Fibroblast of mammary gland (primary cell): ENCODE results near the gene CHRDL1.
"Not testable (repeated sequence)": the region's sequence is repeated elsewhere in the genome, so short reads cannot be mapped to it uniquely, and the experiment has no call there.

ENCODE experiments used
- DNase-seq: peaks from one replicate; pipeline ENCODE4 v3.0.0-alpha.2; 2010; ENCODE audit warnings: low read depth
- H3K4me3 ChIP-seq: 2 replicates; pipeline ENCODE4 v1.5.1; 2011; ENCODE audit warnings: low read depth, mild to moderate bottlenecking, low read length, moderate library complexity; ENCODE audit not compliant: control insufficient read depth
- TF ChIP-seq, protein P1 (sequence below): conservative IDR thresholded peaks from 2 replicates; pipeline ENCODE4 v1.5.1; 2011; ENCODE audit warnings: low read depth, low read length, inconsistent platforms; ENCODE audit not compliant: control insufficient read depth, insufficient read depth

Gene CHRDL1, protein sequence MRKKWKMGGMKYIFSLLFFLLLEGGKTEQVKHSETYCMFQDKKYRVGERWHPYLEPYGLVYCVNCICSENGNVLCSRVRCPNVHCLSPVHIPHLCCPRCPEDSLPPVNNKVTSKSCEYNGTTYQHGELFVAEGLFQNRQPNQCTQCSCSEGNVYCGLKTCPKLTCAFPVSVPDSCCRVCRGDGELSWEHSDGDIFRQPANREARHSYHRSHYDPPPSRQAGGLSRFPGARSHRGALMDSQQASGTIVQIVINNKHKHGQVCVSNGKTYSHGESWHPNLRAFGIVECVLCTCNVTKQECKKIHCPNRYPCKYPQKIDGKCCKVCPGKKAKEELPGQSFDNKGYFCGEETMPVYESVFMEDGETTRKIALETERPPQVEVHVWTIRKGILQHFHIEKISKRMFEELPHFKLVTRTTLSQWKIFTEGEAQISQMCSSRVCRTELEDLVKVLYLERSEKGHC

DNA sequence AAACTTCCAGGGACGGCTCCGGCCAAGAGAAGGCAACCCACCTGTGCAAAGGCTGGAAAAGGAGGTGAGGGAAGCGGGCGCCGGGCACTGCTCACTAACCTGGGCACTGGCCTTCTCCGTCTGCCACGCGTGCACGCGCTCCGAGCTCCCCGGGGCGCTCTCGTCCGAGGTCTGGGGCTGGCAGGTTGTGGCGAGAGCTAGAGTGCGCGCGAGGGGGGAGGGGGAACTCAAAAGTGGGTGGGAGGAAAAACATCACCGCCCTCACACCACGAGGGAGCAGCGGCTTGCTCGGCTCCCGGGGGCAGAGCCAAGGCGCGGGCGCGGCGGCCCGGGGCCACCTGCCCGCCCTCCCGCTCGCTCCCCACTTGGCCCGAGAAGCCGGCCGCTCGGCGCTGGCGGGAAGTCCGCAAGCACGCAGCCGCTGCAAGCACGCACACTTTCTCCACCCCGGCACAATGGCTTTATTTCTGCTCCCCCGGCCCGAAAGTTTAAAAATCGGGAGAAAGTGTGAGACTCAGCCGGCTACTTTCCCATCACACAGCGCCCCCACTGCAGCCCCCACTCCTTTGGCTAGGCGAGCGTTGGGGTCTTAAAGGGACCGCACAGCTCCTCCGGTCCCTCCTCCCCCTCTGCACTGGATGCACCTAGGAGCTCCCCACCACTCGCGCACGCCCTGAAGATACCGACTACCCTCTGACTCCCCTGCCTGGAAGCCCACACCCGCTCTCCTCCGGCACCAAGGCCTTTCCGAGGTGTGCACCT is at the start of gene CHRDL1:
TSS of gene CHRDL1 (minus strand) at position 173 of the 762 bp plus-strand sequence. CDS start 3,636 bp downstream, outside the sequence.
- H3K4me3 ChIP-seq: peak within 1 kb of the TSS; percentile 21
- TF ChIP-seq, protein P1, sequence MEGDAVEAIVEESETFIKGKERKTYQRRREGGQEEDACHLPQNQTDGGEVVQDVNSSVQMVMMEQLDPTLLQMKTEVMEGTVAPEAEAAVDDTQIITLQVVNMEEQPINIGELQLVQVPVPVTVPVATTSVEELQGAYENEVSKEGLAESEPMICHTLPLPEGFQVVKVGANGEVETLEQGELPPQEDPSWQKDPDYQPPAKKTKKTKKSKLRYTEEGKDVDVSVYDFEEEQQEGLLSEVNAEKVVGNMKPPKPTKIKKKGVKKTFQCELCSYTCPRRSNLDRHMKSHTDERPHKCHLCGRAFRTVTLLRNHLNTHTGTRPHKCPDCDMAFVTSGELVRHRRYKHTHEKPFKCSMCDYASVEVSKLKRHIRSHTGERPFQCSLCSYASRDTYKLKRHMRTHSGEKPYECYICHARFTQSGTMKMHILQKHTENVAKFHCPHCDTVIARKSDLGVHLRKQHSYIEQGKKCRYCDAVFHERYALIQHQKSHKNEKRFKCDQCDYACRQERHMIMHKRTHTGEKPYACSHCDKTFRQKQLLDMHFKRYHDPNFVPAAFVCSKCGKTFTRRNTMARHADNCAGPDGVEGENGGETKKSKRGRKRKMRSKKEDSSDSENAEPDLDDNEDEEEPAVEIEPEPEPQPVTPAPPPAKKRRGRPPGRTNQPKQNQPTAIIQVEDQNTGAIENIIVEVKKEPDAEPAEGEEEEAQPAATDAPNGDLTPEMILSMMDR: no peak
- peak; percentile 14 for DNase-seq

- no peak overlapping the region for H3K4me3 ChIP-seq
- DNase-seq: no peak
- TF ChIP-seq, protein P1: peak; percentile 24
These were observed 41.4 kb upstream of the CHRDL1 start for GRCh38 chrX:110836982-110837381.

DNA sequence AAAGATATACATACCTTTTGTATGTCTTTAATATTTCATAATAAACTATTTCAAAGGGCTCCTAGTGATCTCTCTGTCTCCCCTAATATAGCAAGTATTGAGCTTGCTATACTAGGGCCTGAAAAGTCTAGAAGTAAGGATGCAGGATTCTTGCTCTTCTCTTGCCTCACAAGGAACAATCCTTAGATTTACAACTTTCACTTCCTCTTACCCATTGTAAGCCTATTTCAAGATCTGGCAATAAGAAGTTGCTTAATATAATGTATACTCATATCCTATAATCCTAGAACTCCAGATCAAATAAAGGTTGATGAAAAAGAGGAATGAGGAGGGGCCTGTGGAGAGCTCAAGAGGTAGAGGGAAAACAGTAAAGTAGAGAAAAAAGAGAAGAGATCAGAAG is 40.8 kb upstream of the CHRDL1 start:
- TF ChIP-seq, protein P1: no peak
- no peak for DNase-seq
- H3K4me3 ChIP-seq: no peak overlapping the region

GRCh38 chrX:110836001-110836400 is 40.4 kb upstream of the CHRDL1 start:
- TF ChIP-seq, protein P1: no peak
- DNase-seq: no peak
- H3K4me3 ChIP-seq: no peak overlapping the region

- no peak overlapping the region for H3K4me3 ChIP-seq
- TF ChIP-seq, protein P1: no peak
- no peak for DNase-seq
These were observed 30.4 kb upstream of the CHRDL1 start for GRCh38 chrX:110825972-110826371.

- DNase-seq, H3K4me3 ChIP-seq: not testable (repeated sequence)
These were observed 20.9 kb upstream of the CHRDL1 start for GRCh38 chrX:110816543-110816942.

DNA sequence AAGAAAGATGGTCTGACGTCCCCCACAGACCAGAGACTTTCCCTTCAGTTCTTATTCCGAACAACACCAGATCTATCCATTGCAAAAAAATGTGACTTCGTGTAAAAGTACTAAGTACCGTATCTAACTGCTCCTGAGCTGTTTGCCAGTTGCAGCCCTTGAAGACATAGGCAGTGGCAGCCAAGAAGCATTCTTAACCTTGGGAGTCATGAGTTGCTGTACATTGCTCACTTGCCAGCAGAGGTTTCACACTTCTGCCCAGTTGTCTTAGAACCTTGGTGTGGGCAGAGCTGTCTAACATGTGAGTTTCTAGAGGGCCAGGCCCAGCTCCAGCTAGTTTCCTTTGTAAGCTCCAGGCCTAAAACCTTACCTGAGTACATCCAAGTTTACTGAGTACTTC is 10.5 kb upstream of the CHRDL1 start:
- peak; percentile 53 for DNase-seq
- TF ChIP-seq, protein P1: no peak
- H3K4me3 ChIP-seq: no peak overlapping the region
